ENCODE measurements around the gene HID1.
A peak's percentile ranks its signal among the peaks of the same experiment; 100 is the strongest.

HID1 gene

DNA sequence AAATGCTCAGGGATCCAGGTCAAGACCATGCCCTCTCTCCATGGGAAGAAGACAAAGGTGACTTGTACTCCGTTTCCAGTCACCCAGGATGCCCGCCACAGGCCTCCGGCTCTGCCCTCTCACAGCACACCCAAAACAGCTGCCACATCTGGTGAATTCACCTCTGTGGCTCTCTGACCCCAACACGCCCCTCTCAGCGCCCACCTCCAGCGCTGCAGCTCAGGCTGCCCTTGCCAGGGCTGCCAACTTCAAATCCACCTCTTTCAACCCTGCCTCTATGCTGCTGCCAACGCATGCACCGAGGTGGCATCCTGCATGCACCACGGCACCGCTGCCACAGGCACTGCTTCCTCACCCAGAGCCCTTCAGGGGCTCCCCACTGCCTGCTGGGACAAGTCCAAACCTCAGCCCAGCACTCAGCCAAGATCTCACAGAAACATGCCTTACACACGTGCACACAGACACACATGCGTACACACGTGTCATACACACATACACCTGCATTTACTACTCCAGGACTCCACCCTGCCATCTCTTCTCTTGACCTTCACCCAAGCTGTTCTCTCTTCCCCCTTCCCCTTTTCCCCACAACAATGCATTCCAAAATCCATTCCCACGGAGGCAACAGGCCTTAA, 7.5 kb downstream of the HID1 start:
- DNase-seq (ENCODE audit: low read depth in 2 of 2), result no peak

DNA sequence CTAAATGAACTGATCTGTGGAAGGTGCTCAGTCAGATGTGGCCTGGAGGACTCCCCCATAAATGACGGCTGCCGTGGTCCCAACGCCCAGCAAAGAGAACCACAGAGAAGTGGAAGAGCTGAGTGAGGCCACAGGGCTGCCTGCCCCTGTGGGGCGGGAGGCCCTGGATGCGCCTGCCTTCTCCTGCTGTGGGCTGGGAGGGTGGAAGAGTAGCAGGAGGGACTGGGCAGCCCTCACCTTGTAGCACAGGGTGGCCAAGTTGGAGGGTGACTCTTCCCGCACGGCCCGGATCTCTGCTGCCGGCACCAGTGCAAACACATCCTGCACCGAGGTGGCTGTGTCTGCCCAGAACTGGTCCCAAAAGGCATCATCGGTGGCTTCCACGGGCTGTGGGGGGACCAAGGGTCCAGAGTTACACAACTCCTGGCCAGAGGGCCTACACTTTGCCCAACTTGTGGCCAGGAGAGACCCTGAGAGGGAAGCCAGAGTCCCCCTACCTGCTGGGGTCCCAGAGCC, 8.3 kb downstream of the HID1 start:
- DNase-seq (ENCODE audit: low read depth in 2 of 2), result no peak

DNA sequence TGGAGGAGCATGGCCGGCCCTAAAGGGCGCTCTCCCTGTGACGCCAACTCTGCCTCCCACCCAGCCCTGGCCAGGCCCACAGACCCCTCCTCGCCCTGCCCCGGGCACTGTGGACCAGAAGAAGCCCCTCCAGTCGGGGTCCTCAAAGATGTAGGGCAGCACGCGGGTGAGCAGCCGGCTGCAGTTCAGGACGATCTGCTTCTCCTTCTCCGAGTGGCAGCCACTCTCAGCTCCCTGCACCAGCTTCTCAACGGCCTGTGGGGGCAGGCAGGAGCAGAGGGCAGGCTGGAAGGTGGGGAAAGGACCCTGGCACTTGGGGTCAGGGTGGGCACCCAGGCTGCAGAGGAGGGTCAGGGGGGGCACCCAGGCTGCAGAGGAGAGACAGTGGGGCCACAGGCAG, 8.9 kb downstream of the HID1 start:
- no peak for DNase-seq (ENCODE audit: low read depth in 2 of 2)

DNA sequence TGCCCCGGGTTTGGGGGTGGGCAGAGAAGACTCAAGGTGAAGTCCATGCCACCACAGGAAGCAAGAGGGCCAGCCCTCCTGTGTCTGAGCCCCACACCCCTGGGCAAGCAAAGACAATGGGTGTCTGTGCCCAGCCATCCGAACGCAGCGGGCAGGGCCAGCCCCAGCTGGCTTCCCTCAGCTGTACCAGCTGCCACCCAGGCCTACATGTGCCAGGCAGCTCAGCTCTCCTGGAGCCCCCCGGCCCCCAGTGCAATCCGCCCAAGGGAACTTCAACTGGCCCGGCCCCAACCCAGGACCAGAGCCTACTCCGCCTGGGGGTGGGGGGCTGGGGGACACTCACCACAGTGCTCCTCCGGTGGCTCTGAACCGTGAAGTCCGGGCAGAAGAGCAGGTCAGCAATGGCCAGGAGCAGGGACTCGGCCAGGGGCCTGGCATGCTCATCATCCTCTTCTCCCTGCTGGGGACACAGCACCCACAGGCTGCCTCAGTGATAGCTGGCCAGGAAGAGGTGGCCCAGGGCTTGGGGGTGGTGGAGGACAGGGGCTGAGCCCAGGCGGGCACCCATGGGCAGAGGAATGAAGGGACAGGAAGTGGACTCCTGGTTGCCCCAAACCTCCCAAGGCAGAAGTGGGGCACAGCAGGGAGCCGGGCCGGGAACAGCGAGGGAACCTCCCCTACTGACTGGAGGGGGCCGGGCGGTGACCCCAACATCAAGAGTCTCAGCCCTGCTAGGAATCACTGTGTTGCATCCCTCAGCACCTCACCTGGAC, 9.8 kb downstream of the HID1 start:
- no peak for DNase-seq (ENCODE audit: low read depth in 2 of 2)

DNA sequence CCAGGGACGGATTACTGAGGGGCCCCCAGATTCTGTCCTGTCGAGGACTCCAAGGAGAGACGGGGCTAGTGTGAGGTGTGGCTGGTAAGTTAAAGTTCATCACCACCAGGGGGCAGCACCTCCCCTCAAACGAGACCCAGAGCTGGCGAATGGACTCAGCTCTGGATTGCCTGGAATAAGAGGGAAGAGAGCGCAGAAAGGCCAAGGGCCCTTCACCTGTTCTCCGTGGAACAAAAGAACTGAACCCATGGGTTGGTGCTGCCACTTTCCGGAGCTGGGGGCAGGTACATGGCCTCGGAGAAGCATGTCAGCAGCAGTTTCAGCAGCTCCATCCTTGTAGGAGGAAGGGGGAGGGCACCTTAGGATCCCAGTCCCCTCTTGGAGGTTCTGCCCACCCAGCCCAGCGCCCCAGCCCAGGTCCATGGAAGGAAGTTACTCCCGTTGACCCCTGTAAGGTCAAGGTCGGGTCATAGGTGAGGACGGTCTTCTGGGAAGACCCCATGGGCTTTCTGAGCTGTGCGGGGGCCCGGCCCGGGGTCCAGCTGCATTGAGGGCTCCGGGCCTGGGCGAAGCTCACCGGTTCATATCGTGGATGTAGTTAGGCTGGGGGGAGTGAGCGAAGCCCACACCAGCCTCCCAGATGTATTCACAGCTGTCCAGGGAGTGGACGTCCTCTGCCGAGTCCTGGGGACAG, 10.8 kb downstream of the HID1 start:
- peak; percentile 64 to 69 for DNase-seq (ENCODE audit: low read depth in 2 of 2)

DNA sequence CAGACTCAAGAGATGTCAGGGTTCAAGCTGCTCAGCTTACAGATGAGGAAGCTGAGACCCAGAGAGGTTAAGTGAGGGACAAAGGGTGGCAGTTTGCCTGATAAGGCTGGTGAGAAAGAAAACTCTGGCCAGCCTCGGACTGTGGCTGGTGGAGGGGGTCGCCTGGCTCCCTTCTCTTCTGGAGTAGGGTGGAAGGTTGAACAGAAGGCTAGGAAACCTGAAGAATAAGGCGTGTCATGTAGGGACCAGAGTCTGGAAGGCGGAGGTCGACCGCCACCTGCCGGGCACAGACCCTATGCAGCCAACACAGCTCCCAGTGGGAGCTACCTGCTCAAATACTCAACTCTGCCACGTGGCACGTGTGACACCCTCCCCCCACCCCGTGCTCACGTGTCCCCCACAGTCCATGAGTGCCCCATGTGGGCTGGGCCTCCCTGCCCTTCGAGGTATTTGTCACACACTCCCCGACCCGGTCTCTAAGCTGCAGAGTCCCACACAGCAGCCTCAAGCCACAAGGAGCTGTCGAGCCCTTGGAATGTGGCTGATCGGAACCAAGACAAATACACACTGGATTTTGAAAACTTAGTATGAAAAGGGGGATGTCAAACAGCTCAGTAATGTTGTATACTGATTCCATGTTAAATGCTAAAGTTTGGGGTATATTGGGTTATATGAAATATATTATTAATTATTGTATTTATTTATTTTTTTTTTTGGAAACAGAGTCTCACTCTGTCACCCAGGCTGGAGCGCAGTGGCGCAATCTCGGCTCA, 11.8 kb downstream of the HID1 start:
- DNase-seq (ENCODE audit: low read depth in 2 of 2), result peak in 1 of 2 donors; percentile 17

DNA sequence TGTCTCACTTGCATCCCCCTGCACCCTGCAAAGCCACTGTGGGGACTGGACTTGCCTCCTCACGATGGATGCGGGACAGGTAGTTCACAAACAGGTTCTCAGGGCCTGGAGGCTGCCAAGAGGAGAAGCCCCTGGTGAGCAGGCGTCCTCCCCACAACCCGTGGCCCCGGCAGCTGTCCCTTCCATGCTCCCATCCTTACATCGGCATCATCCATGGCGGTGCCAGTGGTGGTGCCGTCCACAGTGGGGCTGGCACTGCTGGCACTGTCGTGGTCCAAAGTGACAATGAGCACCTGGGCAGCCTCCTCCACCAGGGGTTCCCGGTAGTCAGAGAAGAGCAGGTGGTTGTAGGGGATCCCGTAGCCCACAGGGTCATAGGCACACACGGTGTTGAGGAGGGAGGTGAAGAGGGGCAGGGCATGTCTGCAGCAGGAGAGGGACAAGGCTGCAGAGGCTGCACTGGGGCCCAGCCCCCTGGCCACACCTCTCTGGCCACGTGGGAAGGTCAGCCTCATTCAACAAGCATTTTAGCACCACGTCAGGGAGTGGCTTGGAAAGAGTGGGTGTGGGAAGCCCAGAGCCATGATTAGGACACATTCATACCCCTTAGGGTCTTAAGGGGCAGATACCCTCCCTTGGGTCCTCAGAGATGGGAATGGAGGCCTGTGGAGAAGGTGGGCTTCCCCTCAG, 12.6 kb downstream of the HID1 start:
- no peak for DNase-seq (ENCODE audit: low read depth in 2 of 2)

DNA sequence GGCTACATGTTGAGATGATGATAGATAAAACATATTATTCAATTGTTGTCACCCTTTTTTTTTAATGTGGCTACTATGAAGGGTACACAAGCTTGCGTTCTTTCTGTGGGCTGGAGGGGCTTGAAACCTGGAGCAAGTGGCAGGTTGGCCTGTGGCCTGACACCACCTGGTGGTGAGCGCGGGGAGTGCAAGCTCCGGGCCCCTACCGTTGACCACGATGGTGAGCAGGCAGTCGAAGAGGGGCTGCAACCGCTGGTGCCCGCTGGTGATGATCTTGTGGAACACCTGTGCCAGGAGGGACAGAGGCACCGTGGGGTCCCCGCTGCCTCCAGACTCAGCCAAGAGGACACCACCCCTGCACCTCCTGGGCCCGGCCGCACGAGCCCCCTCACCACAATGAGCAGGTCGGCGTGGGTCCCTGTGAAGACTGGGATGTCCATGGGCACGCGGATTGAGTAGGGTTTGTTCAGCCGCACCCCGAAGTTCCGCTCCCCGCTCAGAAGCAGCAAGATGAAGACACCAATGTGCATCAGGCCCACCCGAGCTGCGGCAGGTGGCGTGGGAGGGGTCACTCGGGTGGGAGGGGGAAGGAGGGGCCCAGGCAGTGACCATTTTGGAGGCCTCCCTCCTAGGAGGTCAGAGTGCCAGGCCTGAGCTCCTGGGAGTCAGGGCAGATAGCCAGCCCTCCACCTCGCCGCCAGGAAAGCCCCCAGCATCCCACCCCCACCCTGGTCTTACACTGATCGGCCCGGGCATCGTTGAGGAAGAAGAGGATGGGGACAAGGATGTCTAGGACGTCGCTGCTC, 14.4 kb downstream of the HID1 start:
- peak; percentile 58 to 63 for DNase-seq (ENCODE audit: low read depth in 2 of 2)

DNA sequence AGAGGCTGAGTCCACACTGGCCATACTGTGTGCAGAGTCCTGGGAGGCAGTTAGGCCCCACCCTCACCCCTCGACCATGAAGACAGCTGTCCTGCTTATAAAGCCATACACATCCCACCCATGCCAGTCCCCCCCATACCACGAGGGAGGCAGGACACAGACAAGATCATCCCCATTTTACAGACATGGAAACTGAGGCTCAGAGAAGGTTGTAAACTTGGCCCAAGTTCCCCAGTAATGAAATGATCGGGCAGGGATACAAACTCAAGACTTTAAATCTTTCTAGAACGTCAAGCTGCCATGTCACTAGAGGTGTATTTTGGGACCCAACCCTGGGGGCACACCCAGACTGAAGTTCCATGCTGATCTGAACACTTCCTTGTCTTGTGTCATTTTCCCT, 16.5 kb downstream of the HID1 start:
- no peak for DNase-seq (ENCODE audit: low read depth in 2 of 2)

DNA sequence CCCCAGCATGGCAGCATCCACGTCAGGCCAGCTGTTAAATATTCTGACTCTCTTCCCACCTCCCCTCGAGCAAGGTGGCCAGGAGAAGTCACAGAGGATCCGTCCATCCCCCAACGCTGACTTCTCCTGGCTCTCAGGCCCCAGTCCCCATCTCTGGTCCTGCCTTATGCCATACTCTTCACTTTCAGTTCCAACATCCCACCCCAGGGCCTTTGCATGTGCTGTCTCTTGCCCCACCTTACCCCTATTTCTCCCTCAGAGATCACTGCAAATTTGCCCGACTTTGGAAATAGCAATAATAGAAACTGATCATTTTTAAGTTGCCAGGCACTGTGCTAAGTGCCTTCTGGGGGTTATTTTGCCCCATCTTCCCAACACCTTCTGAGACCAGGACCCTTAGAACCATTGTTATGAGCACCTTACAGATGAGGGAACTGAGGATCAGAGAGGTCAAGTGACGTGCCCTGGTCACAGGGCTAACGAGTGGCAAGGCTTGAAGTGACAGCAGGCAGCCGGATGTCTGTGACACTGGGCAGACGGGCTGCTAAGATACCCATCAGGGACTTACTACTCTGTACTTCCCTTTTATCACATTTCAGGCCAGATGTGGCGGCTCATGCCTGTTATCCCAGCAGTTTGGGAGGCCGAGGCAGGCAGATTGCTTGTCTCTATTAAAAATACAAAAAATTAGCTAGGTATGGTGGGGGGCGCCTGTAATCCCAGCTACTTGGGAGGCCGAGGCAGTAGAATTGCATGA, 17.7 kb downstream of the HID1 start:
- DNase-seq (ENCODE audit: low read depth in 2 of 2), result no peak

DNA sequence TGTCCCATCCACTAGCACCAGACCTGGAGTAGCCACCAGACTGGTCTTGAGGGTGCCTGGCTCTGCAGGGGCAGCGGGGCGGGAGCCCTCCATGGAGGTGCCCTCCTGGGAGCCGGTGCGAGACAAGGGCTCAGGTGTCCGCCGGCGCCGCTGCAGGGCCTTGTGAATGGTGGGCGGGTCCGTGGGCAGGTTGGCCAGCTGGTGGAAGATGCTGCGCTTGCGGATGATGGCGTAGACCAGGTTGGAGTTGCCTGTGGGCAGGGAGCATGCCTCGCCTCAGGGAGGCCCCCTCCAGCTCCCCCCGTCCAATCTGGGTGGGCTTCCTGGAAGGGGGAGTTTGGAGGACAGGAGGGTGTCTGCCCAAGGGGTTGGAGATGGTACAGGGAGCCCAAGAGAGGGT, 18.4 kb downstream of the HID1 start:
- no peak for DNase-seq (ENCODE audit: low read depth in 2 of 2)

DNA sequence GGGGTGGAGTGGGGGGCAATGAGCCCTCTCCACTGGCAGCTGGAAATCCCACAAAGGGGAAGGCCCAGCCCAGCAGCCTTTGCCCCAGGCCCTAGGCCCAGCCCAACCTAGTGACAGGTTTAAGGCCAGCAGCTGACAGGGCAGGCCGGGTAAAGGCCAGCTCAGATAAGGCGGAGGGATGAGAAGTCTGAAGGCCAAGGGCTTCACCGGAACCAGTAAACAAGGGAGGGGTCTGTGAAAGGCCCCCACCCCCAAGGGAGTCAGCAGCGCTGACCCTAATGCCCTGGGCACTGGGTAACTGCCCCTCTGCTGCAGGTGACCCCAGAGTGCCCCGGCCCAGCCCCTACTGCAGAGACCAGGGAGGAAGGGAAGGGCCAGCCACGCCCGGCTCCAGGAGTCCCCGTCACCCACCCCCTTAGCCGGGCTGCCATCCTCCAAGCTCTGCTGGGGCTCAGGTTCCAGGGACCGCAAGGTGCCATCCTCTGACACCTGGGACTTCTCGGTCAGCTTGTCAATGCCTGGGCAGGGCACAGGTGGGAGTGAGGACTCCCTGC, 19.3 kb downstream of the HID1 start:
- no peak for DNase-seq (ENCODE audit: low read depth in 2 of 2)

DNA sequence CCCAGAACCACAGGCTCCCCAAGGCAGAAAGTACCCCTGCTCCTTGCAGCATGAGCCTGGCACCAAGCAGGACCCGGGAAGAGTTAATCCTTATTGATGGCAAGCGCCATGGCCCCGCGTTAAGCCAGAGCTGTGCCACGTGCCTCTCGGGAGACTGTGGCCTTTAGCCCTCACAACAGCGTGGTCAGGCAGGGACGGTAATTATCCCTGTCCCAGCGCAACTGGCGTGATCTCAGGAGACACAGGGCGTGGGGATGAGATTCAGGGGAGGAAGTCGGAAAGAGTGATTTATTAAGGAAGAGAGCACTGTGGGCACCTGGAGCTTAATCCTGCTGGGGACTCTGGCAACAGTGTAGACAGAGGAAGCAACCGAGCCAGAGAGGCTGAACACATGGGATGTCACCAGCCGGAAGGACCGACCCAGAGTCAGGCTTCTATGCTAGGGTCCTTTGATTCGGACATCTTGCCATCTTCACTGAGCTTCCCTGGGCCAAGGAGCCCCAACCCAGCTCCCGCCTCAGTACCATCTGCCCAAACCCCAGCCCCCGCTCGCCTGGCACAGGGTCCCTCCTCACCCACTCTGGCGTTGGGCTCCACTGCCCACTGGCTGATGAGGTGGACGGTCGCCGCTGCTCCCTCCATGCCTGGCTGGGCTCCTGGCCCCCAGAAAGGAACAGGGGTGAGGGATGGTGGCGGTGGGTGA, 20.0 kb downstream of the HID1 start:
- DNase-seq (ENCODE audit: low read depth in 2 of 2), result no peak

DNA sequence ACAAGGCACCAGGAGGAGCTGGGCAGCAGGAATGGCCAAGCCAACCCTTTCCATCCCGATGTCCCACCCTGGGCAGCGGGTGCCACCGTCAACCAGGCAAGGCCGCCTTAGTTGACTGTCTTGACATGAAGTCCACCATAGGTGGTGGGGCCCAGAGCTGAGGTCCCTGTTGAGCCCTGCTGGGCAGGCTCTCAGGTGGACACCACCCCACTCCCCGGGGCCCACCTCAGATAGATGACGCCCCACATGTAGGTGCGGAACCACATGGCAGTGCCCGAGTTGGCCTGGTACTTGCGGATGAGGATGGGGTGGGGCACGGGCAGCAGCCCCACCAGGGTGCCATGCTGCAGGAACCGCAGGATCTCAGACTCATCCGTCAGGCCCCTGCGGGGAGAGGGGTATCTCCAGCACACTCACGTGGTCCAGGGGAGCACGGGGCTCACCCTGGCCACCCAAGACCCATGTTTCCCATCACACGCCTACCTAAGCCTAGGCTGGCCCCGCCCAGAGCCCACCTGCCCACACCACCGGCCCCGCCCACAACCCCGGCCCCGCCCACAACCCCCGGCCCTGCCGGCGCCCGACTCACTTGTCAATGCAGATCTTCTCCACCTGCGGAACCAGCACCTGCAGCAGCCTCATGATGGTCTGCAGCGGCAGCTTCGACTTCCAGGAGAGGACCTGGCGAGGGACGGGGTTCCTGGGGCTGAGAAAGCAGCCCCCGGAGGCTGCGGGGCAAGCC, 20.7 kb downstream of the HID1 start:
- DNase-seq (ENCODE audit: low read depth in 2 of 2), result no peak

DNA sequence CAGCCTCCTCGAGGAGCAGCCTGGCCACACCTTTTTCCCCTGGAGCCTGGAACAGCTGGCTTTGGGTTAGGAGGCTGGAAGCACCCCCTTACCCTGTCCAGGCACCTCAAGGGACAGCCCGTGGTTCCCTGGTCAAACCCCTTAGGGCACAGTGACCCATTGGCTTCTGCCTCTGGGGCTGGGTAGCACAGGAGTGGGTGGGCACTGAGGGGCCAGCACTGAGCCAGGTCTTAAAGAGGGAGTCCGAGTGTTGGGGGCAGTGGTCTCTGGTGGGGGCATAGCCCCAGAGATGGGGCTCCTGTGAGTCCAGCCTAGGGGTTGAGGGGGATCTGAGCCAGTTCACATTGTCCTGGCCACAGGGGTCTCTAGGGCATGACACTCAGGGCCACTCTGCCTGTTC, 21.5 kb downstream of the HID1 start:
- DNase-seq (ENCODE audit: low read depth in 2 of 2), result no peak

DNA sequence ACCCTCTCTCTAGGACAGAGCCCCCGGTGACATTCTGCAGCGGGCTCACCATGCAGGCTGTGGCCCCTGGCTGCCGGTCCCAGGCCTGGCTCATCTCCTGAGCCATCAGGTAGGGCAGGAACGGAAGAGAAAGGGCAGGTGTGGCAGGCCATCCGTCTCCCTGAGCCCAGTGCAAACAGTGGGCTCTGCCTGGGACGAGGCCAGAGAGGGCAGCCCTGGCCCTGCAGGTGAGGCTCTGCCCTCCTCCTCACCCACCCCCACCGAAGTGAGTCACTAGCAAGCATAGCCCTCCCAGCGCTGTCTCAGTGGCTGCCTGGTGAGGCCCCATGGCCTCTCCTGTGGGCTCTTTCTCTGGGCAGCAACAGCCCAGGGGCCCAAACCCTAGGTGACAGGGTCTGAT, 22.4 kb downstream of the HID1 start:
- no peak for DNase-seq (ENCODE audit: low read depth in 2 of 2)

DNA sequence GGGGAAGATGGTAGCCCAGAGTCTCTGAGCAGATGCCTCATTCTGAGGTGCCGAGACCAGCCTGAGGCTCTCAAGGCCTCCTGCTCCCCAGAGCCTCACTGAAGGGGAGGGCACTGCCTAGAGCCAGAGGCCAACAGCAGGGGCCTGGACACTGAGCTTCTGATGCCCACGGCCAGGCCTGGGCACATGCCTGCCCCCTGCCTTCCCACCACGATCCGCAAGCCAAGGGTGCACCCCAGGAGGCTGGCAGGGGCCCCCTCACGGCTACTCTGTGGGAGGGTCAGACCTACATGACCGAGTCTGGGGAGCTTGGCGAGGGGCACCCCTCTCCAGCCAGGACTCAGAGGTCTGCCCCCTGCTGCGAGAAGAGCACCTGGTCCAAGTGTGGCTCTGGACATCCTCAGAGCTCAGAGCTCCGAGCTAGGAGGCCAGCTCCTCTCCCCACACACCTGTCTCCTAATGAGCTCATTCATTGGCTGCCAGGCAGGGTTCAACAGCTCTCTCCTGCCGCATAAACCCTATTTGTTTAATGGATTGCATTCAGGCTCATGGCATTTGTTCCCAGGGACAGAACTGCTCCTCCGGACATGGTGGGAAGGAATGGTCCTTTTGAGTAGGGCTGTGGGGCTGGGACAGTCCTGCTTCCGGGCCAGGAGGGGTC, 23.0 kb downstream of the HID1 start:
- DNase-seq (ENCODE audit: low read depth in 2 of 2), result no peak
